Caco-2 (cell line): ENCODE data around the gene RELCH. TPM values are rescaled to one million over a fixed set of nuclear protein-coding genes. Genes with fewer than 3 reads are reported as not detected.
A peak's percentile ranks its signal among the peaks of the same experiment; 100 is the strongest.

ENCODE experiments used
- BruUV-seq: library from RNA; stranded (reverse); fragments of 400-500 nt; replicated peaks from 2 replicates; lab custom pipeline; 2021; lab: Mats Ljungman, UMichigan
- CTCF ChIA-PET: fragments of 300-600 bp; sonication (Branson Sonifier 250); formaldehyde crosslinking; loops from one replicate; lab custom pipeline; 2022; ENCODE audit warnings: antibody characterized with exemption; lab: Charles Lee
- POLR2A ChIA-PET: fragments of 300-600 bp; sonication (Branson Sonifier 250); formaldehyde crosslinking; loops from one replicate; lab custom pipeline; 2022; ENCODE audit warnings: antibody characterized with exemption; lab: Charles Lee
- DNase-seq, 2 experiments: peaks; one replicate each; pipeline versions ENCODE4 v3.0.0 to v3.0.0-alpha.2; 2020 to 2022
- H3K27me3 ChIP-seq: replicated peaks from 2 replicates; pipeline ENCODE4 v1.6.0; 2011; ENCODE audit warnings: low read length; ENCODE audit not compliant: control insufficient read depth, insufficient read depth
- H3K36me3 ChIP-seq: 2 replicates; pipeline ENCODE4 v1.5.1; 2011; ENCODE audit warnings: low read length; ENCODE audit not compliant: control insufficient read depth, insufficient read depth
- H3K4me1 ChIP-seq: fragments of 250-450 bp; sonication (Bioruptor Pico); 2 replicates; pipeline ENCODE4 v1.5.1; 2020; ENCODE audit warnings: mild to moderate bottlenecking
- H3K4me3 ChIP-seq: 2 replicates; pipeline ENCODE4 v1.5.1; 2011; ENCODE audit warnings: low read depth, mild to moderate bottlenecking, control low read depth, low read length
- H3K9me3 ChIP-seq: fragments of 250-450 bp; sonication (Bioruptor Pico); 2 replicates; pipeline ENCODE4 v1.5.1; 2020; ENCODE audit warnings: mild to moderate bottlenecking, moderate library complexity
- H3K27ac Mint-ChIP-seq: one replicate; pipeline ENCODE4 v1.8.0; 2022; ENCODE audit warnings: mixed read lengths; ENCODE audit not compliant: unreplicated experiment
- H3K27me3 Mint-ChIP-seq: one replicate; pipeline ENCODE4 v1.8.0; 2022; ENCODE audit warnings: mixed read lengths; ENCODE audit not compliant: insufficient read depth, unreplicated experiment
- H3K36me3 Mint-ChIP-seq: one replicate; pipeline ENCODE4 v1.8.0; 2022; ENCODE audit warnings: mild to moderate bottlenecking, mixed read lengths; ENCODE audit not compliant: insufficient read depth, unreplicated experiment
- H3K4me1 Mint-ChIP-seq: one replicate; pipeline ENCODE4 v1.8.0; 2022; ENCODE audit warnings: low read depth, mixed read lengths; ENCODE audit not compliant: unreplicated experiment
- H3K4me3 Mint-ChIP-seq: one replicate; pipeline ENCODE4 v1.8.0; 2022; ENCODE audit warnings: mild to moderate bottlenecking, moderate library complexity, mixed read lengths; ENCODE audit not compliant: unreplicated experiment
- H3K9me3 Mint-ChIP-seq: one replicate; pipeline ENCODE4 v1.8.0; 2022; ENCODE audit warnings: mixed read lengths; ENCODE audit not compliant: unreplicated experiment
- CTCF ChIP-seq, 2 experiments: fragments of 200-600 bp in 1 of 2; IDR thresholded peaks; 1 replicate in 1 of 2; 2 replicates in 1 of 2; pipeline versions ENCODE4 v1.5.1 to v1.8.0; 2011 to 2022; ENCODE audit warnings: antibody characterized with exemption in 1 of 2, control low read depth in 1 of 2, inconsistent platforms in 1 of 2, low read depth in 1 of 2, low read length in 1 of 2, mild to moderate bottlenecking in 1 of 2, moderate library complexity in 1 of 2; ENCODE audit not compliant: insufficient read depth in 1 of 2, severe bottlenecking in 1 of 2, unreplicated experiment in 1 of 2
- intact Hi-C: fragments of 100-400 bp; cut with micrococcal nuclease; formaldehyde crosslinking; loops from one replicate; pipeline ENCODE4 v1.10.0; 2022; ENCODE audit not compliant: unreplicated experiment
- total RNA-seq: library from RNA; stranded (reverse); gene quantifications from 2 replicates; pipeline ENCODE4 v1.2.3, GENCODE V29; 2022

The RELCH gene
- total RNA-seq, 1 experiment from 2014 or later: 16.8 TPM

DNA sequence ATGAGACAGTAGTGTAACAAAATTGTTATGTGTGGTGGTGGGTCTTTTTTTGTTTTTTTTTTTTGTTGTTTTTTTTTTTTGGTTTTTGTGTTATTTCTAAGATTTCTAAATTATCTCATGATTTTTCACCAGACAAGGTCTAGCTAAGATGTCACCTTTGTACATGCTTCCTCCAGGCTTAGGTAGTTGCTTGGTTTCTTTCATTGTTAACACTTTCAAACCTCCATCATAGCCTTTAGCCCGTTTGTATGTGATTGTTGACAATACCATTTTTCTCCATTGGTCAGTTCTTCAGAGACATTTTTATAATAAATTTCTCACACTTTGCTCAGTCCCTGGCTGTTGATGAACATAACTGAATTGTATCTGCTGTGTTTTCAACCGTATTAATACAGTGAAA lies 2.2 kb downstream of the RELCH start:
- BruUV-seq: no TSS peak
- DNase-seq: no peak
- no peaks in the 10 kb centered on the region for H3K27me3 ChIP-seq
- CTCF ChIA-PET: no interaction called here
- H3K9me3 ChIP-seq: no peaks in the 10 kb centered on the region
- POLR2A ChIA-PET: no interaction called here
- no peak overlapping the region for H3K4me3 ChIP-seq
- no peak for TF ChIP-seq CTCF (IDR thresholded peaks at IDR 0.05; ENCODE audit: insufficient read depth in 1 of 2, low read depth in 1 of 2, low read length in 1 of 2, severe bottlenecking in 1 of 2, unreplicated experiment in 1 of 2)
- H3K36me3 ChIP-seq: no peaks in the 10 kb centered on the region
- peak overlapping the region; percentile 98 for H3K4me3 Mint-ChIP-seq
- H3K27me3 Mint-ChIP-seq: no peaks in the 10 kb centered on the region
- intact Hi-C loops: loop anchor here (10.0 kb wide), 1 partner anchor 336 kb away; the partner anchor contains the start of gene ZCCHC2
- H3K9me3 Mint-ChIP-seq: no peaks in the 10 kb centered on the region
- H3K27ac Mint-ChIP-seq: no peak overlapping the region
- no peaks in the 10 kb centered on the region for H3K4me1 ChIP-seq
- H3K36me3 Mint-ChIP-seq: peaks cover 16% of the 10 kb centered on the region
- no peaks in the 10 kb centered on the region for H3K4me1 Mint-ChIP-seq

DNA sequence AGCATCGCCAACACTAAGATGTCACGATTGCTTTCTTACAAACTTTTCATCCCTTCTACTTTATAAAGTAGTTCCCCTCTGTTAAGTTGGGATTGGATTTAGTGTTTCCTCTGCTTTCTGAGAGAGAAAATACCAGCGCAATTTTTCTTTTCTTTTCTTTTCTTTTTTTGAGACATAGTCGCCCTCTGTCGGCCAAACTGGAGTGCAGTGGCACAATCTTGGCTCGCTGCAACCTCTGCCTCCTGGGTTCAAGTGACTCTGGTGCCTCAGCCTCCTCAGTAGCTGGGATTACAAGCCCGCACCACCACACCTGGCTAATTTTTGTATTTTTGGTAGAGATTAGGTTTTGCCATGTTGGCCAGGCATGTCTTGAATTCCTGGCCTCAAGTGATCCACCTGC lies 9.0 kb downstream of the RELCH start:
- H3K27me3 Mint-ChIP-seq: no peaks in the 10 kb centered on the region
- intact Hi-C loops: no loop called here
- H3K27me3 ChIP-seq: no peaks in the 10 kb centered on the region
- no peaks in the 10 kb centered on the region for H3K9me3 ChIP-seq
- ChIA-PET POLR2A (no interaction called here), CTCF (no interaction called here)
- TF ChIP-seq CTCF (IDR thresholded peaks at IDR 0.05; ENCODE audit: insufficient read depth in 1 of 2, low read depth in 1 of 2, low read length in 1 of 2, severe bottlenecking in 1 of 2, unreplicated experiment in 1 of 2): no peak
- no peaks in the 10 kb centered on the region for H3K4me1 ChIP-seq
- H3K36me3 Mint-ChIP-seq: no peaks in the 10 kb centered on the region
- no peak overlapping the region for H3K4me3 Mint-ChIP-seq
- H3K36me3 ChIP-seq: no peaks in the 10 kb centered on the region
- DNase-seq: no peak
- no peak overlapping the region for H3K27ac Mint-ChIP-seq
- H3K4me1 Mint-ChIP-seq: no peaks in the 10 kb centered on the region
- no peak overlapping the region for H3K4me3 ChIP-seq
- H3K9me3 Mint-ChIP-seq: no peaks in the 10 kb centered on the region
- BruUV-seq: no TSS peak

DNA sequence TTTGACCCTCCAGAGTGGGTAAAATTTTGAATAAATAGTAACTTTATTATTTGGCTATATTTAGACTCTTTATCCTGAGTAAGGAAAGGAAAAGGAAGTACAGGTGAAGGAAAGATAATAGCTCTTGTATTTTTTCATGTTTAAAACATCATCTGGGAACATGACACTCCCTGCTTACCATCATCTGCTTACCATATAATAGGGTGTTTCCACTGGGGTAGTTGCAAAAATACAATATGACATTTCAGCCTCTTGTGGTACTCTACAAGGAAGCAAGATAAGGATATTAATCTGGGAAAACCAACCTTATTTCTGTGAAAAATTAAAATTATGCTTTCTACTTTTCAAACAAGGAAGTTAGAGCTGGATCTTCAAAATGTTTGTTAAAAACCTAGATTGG lies 9.9 kb downstream of the RELCH start:
- DNase-seq: no peak
- intact Hi-C loops: no loop called here
- Histone ChIP-seq H3K4me1 (peaks cover 5% of the 10 kb centered on the region), H3K36me3 (no peaks in the 10 kb centered on the region), H3K4me3 (no peak overlapping the region), H3K27me3 (no peaks in the 10 kb centered on the region), H3K9me3 (no peaks in the 10 kb centered on the region)
- H3K36me3 Mint-ChIP-seq: no peaks in the 10 kb centered on the region
- no peak overlapping the region for H3K4me3 Mint-ChIP-seq
- no peak overlapping the region for H3K27ac Mint-ChIP-seq
- no peaks in the 10 kb centered on the region for H3K4me1 Mint-ChIP-seq
- BruUV-seq: no TSS peak
- no peak for TF ChIP-seq CTCF (IDR thresholded peaks at IDR 0.05; ENCODE audit: insufficient read depth in 1 of 2, low read depth in 1 of 2, low read length in 1 of 2, severe bottlenecking in 1 of 2, unreplicated experiment in 1 of 2)
- H3K27me3 Mint-ChIP-seq: no peaks in the 10 kb centered on the region
- CTCF ChIA-PET: no interaction called here
- POLR2A ChIA-PET: no interaction called here
- H3K9me3 Mint-ChIP-seq: no peaks in the 10 kb centered on the region
